GM19438 (cell line): Measurements from ENCODE around the gene EP400.
A peak's percentile ranks its signal among the peaks of the same experiment; 100 is the strongest.

ENCODE experiments used
- ATAC-seq: cut with Tn5 transposase; IDR thresholded peaks from one replicate; pipeline ENCODE4 v1.9.1; 2021; ENCODE audit warnings: low read depth; ENCODE audit not compliant: unreplicated experiment

Gene EP400

DNA sequence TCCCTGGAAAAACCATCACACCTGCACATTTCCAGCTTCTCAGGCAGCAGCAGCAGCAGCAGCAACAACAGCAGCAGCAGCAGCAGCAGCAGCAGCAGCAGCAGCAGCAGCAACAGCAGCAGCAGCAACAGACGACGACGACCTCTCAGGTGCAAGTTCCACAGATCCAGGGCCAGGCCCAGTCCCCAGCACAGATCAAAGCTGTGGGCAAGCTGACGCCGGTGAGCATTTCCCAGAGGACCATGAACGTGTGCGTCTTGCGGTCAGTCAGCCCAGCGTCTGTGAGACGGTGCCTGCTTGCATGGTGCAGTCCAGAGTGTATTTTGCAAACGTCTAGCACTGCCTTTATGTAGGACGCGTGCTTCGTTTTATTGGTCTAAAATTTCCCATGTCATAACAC, 112.7 kb downstream of the EP400 start:
- no peak for ATAC-seq

DNA sequence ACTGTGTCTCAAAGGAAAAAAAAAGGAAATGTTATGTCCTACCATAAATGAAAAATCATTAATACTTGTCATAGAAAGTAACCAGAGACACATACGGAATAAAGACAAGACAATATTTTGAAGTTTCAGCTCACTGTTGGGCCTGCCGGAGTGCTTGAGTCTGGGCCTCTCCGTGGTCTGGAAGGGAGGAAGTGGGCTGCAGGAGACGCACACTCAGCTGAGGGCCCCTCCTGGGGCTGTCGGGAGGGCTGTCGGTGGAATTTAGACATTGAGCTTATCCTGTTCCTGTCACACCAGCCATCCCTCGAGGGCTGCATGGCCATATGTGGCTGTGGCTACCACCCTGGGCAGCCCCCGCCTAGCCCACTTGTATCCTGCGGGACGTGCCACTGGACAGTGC, 113.7 kb downstream of the EP400 start:
- ATAC-seq, result no peak

DNA sequence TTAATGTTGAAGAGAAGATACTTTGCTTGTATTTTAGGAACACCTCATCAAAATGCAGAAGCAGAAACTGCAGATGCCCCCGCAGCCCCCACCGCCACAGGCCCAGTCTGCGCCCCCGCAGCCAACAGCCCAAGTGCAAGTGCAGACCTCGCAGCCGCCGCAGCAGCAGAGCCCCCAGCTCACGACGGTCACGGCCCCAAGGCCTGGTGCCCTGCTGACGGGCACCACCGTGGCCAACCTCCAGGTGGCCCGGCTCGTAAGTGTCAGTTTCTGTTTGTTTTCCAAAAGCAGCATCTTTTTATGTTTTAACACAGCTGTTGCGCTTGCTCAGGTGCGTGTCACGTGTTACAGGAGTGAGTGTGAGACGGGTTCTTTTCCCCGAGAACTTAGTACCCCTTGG, 114.9 kb downstream of the EP400 start:
- ATAC-seq, result no peak

DNA sequence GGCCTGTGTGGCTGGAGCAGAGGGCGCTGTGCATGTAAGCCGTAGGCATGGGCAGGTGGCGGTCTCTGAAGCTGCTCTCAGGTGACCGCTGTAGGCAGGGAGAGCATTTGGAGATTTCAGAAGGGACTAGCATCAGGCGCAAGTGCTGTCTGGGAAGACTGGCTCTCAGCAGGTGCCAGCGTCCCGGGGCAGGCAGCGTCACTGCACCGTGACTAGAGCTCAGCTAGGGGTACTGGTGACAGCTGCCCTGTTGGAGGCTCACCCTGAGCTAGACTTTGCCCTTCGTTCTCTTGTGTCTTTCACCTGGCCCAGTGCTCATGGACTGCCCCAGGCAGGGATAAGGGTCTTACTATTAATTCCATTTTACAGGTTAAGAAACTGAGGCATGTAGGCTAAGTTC, 115.5 kb downstream of the EP400 start:
- no peak for ATAC-seq

DNA sequence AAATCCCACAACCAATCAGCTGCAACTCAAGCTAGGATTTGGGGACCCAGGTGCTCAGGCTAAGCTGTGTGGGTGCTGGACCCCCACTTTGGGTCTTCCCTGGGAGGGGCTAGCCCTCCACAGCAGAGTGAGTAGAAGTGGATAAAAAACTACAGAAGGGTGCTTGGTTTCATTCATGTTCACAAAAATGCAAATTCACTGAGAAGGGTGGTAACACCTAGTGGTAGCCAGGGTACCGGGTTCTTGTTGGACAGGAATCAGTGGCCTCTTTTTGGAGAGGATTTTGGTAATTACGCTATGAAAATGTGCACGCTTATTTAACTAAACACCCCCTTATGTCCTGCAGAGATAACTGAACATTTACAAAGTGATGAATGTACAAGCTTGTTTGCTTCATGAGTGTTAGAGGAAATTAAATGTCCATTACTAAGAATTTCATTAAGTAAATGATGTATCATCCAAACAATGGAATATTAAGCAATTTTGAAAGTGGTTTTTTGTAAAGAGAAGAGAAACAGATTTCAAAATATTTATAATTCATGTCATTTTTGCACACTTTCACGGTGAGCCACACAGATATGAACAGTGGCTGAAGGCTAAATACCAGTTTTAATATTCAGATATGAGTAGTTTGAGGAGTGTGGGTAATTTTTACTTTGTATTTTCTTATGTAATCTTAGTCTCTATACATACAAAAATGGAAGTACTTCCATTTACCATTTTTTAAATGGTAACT, 116.0 kb downstream of the EP400 start:
- ATAC-seq, result no peak

DNA sequence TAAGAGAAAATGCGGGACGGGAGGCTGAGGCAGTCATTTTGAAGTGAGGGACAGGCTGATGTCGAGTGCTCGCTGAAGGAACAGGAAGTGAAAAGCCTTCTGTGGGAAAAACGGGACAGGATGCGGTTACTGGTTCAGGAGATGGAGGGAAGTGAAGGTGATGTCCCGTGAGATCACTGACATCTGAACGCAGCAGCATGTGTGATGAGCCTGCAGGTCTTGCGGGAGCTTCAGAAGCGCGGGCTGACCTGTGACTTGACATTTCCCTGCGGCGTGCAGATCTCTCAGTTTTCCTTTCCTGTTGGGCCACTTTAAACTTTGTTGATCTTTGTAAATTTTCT, 116.6 kb downstream of the EP400 start:
- ATAC-seq, result no peak

DNA sequence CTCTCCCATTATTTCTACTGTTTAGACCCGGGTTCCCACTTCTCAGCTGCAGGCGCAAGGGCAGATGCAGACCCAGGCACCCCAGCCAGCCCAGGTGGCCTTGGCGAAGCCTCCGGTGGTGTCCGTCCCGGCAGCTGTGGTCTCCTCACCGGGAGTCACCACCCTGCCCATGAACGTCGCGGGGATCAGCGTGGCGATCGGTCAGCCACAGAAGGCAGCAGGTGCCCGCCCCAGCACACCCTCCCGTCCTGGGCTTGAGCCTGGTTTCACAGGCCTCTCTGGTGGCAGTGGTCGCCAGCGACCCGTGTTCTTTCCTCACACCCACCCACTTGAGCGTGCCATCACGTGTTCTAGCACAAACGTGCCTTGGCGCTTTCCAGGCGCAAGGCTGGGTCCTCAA, 117.0 kb downstream of the EP400 start:
- no peak for ATAC-seq

DNA sequence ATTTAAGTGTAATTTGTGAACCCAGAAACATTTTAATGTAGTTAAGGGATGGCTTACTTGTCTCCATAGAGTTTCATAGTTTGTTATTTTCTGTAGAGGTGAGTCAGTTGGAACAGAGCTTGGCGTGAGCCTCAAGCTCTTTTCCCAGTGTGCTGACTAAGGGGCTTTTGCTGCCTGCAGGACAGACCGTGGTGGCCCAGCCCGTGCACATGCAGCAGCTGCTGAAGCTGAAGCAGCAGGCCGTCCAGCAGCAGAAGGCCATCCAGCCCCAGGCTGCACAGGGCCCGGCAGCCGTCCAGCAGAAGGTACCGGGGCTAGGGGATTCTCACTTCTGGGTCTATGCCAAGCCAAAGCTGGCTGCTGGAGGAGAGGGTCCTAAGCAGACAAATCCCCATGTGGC, 117.4 kb downstream of the EP400 start:
- ATAC-seq, result no peak

DNA sequence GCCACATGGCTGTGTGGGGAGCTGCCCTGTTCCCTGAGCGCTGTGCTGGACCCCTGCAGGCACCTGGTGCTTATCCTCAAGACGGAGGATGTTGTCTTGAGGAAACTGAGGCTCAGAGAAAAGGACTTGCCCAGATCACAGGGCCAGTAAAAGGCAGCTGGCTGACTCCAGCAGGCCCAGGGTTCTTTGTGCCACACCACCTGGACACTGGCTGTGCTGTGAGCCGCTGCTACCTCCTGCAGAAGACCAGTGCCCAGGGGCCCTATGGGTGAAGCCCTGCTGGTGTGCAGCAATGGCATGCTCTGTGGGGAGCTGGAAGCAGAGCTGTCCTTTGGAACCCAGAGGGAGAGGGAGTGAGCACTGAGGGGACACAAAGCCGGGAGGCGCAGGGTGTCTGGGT, 118.5 kb downstream of the EP400 start:
- no peak for ATAC-seq

DNA sequence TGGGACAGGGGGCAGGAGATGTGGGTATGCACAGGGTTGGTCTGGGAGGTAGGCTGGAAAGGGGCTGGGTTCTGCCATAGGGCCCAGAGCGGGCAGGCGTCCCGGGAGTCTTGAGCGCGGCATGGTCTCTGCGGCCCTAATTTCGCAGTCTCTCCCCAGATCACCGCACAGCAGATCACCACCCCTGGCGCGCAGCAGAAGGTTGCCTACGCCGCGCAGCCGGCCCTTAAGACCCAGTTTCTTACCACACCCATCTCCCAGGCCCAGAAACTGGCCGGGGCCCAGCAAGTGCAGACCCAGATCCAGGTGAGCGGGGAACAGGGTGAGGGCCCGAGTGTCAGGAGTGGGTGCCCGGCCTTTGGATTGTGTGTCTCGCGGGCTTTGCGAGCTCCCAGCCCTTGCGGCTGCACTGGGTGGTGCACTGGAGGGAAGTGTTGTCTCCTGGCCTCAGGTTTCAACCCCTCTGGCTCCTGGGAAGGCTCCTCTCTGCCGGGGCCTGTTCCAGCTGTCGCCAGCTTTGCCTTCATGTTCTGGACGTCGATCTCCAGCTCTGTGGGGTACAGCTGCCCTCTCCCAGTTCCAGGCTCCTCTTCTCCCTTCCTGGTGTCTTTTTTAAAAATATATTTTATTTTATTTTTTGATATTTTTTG, 119.7 kb downstream of the EP400 start:
- ATAC-seq, result no peak

DNA sequence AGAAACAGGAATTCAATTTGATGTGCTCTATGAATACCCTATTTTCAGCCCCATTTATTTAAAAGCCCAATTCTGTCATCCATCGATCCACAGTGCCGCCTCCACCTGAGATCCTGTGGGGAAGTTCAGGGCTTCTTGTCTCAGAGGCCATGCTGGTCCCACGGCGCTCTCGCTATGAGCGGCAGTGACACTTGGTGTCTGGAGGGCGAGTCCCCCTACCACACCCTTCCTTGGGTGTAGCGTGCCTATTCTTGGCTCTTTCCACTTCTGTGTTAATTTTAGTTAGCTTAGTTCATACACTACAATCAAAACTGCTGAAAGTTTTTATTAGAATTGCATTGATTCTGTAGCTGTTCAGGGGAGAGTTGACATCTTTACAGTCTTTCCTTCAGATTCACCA, 120.6 kb downstream of the EP400 start:
- no peak for ATAC-seq

DNA sequence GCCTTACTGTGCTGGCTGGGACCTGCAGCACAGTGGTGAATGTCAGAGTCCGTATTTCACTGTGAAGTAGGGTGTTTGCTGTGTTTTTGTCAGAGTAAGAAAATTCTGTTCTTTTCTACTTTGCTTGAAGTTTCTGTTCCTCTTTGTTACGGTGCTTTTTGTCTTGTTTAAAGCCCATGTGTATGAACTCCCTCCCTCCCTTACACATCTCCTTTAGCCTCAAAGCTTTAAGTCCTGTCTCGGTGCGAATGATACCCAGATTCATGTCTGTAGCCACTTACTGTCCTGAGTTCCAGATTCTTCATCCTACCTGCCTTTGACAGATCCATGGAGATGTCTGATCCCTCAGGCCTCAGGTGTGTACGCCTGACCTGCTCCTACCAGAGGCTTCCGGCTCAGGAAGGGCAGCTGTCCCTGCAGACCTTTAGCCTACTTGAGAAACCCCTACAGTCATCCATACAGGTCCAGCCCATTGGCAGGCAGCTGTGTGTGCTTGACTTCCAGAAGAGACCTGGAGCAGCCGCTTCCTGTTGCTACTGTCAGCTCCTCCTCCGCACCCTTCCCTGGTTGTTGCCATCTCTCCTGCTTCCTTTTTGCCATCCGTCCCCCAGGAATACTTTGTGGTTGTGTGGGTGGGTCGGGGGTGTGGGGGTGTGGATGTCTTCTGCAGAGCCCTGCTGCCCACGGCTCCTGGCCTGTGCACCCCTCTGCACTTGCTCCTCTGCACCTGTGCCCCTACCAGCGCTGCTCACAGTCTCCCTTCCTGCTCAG, 121.5 kb downstream of the EP400 start:
- ATAC-seq, result peak; percentile 77

DNA sequence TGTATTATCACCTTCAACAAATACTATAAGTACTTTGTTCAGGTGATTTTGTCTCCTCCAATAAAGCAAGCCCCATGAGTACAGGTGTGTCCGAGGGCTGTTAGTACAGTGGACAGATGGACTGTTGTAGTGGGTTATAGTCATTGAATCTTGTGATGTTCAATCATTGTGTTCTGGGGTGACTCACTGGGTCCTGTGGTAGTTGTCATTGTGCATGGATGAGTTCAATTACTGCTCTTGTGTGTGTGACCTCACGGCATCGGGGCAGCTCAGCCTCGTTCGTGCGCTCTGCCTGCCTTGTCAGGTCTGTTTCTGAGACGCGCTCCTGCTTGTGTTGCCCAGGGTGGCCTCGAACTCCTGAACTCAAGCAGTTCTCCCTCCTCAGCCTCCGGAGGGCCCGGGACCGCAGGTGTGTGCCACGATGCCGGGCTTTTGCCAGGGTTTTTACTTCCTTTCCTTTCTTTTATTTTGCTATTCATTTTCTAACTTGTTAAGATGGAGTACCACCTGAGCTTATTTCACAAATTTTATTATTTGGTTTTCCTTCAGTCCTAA, 122.2 kb downstream of the EP400 start:
- ATAC-seq, result no peak

DNA sequence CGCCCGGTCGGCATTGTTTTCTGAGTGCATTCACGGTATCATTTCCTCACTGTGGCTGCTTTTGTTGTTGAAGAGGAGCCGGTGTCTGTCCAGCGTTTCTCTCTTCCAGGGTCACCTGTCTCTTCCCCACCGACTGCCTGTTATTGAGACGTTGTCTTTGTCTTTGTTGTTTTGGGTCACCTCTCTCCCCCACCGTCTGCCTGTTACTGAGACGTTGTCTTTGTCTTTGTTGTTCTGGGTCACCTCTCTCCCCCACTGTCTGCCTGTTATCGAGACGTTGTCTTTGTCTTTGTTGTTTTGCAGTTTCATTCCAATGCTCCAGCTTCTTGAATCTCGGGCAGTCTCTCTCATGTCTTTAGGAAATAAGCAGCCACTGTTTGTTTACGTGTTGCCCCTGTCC, 124.5 kb downstream of the EP400 start:
- no peak for ATAC-seq

DNA sequence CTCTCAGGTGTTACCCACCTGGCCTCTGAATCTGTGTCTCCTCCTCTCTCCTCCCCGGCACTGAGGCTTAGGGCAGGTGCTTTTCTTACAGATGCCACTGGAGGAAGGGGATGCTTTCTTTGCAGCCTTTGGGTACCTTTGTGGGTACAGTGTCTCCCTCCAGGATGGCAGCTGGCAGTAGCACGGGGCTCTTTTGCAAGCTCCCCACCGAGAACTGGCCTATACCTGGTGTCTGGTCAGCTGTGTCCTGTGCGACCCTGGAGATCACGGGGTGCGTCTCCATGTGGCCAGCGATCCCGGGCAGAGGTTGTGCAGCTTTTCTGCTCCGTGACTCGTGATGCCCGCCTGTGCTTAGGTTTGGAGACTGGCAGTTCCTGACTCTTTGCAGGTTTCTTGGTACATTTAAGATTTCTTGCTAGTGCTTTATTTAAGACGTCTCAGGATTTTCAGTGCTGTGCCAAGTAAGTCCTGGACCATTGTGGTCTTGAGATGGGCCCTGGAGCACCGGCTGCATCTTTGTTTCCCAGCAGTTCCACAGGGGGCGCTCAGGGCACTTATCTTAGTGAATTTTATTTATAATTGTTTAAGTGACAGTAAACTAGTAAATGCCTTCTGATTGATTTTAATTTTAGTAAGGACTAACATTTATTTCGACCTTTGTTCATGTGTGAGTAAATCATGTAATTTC, 125.4 kb downstream of the EP400 start:
- no peak for ATAC-seq

DNA sequence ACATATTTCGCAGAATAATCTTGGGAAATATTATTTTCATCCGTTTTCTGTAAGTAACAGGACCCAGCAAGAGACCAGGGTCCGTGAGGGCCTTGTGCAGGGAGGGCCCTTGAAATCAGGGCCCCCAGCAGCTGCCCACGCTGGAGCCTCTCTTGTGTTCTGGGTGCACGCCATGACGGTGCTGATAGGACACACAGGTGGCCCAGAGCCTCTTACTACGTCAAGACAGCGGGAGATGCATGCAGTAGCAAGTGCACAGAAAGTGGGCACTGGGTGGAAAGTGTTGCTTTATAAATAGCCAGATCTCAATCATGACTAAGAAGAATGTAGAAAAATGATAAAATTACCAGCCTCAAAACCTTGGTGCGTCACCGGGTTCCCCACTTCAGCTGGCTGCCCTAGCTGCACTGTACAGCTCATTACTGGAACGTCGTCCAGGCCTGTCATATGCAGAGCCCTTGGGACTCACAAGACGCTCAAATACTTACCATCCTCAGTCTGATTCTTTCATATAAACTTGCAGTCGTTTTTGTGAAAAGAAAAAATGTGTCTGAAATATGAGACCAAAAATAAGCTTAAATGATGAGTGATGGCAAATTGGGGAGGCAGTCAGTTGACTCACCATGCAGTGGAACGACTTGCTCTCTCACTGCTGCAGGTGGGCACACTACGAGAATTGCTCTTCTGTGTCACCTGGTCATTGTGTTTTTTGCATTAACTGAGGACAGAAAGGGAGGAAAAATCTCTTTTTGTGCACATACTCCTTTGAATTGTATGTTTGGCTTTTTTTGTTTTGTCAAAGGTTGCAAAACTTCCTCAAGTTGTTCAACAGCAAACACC, 126.2 kb downstream of the EP400 start:
- ATAC-seq, result no peak

DNA sequence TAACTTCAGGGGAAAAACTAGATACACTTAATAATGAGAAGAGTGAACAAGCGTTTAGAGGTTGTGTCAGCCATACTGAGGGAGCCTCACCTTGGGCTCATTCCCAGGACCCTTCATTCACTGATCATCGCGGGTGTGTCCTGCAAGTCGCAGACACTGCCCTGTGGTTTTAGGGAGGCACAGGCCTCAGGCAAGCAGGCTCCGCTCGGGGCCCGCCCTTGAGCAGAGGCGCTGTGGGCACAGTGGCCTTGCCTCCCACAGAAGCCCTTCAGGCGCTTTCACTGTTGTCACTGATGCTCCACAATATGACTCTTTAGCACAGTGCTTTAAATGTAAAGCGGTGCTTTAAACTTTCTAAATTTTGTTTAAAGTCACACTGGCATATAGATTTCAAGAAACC, 127.0 kb downstream of the EP400 start:
- ATAC-seq, result no peak

DNA sequence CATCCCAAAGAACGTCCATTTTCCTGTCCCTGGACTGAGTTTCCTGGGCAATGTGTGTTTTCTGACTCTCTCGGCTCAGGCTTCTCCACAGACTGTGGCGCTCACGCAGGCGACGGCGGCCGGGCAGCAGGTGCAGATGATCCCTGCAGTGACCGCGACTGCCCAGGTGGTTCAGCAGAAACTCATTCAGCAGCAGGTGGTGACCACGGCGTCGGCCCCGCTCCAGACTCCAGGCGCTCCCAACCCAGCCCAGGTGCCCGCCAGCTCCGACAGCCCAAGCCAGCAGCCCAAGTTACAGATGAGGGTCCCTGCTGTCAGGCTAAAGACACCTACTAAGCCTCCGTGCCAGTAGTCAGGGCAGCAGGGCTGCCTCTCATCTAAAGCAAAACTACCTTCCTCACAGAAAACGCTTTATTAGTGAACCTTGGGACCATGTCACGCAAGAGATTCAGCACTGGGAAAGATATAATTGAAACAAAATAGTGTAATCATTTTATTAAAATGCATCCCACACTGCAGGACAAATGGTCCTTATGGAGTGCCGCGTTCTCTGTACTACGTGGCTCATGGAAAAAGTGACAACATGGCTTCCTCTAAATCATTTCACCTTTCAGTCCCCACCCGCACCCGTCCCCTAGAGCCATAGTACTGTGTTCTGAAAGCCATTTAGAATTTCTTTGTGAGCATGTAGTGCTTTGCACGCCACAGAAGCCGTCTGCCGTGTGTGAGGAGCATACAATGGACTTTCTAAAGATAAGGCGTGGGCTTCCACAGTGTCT, 127.8 kb downstream of the EP400 start:
- ATAC-seq, result no peak

DNA sequence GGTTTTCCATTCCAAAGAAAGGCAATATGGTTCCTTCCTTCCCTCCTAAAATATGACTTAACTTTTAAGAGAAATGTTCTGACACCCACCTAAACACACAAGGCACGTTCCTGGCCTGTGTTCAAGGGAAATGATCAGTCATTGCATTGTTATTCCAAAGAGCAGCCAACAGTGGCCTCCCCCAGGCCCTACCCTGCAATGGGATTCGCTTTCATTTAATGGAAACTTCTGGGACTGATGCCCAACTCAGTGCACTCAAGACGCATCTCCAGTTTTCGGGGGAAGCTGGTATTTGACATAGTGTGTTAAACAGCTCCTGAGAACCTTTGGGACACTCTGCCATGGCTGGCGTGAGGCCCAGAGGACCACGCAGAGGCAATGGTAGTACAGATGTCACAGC, 128.4 kb downstream of the EP400 start:
- no peak for ATAC-seq
